GM12874 (cell line): ENCODE results near the gene OR13J1.

Experiments
- TF ChIP-seq, protein P1 (sequence below): IDR thresholded peaks from 2 replicates; pipeline ENCODE4 v1.5.1; 2011; ENCODE audit warnings: low read depth, mild to moderate bottlenecking, control low read depth, low read length, moderate library complexity; ENCODE audit not compliant: insufficient read depth

The OR13J1 gene

DNA sequence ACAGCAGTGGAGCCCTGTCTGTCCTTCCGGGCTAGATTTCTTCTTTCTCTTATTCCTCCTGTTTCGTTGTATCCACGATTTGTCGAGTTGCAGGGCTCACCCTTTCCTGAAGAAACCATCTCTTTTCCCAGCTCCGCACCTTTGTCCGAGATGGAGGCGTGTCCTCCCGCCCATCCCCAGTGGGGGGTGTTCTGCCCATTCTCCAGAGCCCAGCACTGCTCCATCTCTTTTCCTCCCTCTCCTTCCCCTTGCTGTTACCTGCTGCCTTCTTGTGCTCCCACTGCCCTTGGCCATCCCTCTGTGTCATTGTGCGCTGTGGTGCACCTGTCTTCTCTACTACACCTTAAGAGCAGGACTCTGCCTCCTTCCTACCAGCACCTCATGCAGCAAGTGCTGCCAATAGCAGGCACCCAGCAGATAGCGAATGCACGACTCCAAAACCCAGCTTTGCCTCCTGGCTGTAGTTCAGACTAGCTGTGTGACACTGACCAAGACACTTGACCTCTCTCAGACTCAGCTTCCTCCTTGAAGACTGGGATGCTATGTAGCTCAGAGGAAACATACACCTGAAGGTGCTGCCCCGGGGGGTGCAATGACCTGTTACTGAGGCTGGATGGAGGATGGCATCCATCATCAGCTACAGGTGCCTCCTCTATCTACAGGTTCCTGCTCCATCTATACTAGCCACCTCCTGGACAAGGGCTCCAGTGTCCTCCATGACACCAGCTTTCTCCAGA, 8.9 kb downstream of the OR13J1 start:
- TF ChIP-seq, protein P1, sequence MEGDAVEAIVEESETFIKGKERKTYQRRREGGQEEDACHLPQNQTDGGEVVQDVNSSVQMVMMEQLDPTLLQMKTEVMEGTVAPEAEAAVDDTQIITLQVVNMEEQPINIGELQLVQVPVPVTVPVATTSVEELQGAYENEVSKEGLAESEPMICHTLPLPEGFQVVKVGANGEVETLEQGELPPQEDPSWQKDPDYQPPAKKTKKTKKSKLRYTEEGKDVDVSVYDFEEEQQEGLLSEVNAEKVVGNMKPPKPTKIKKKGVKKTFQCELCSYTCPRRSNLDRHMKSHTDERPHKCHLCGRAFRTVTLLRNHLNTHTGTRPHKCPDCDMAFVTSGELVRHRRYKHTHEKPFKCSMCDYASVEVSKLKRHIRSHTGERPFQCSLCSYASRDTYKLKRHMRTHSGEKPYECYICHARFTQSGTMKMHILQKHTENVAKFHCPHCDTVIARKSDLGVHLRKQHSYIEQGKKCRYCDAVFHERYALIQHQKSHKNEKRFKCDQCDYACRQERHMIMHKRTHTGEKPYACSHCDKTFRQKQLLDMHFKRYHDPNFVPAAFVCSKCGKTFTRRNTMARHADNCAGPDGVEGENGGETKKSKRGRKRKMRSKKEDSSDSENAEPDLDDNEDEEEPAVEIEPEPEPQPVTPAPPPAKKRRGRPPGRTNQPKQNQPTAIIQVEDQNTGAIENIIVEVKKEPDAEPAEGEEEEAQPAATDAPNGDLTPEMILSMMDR = no peak

DNA sequence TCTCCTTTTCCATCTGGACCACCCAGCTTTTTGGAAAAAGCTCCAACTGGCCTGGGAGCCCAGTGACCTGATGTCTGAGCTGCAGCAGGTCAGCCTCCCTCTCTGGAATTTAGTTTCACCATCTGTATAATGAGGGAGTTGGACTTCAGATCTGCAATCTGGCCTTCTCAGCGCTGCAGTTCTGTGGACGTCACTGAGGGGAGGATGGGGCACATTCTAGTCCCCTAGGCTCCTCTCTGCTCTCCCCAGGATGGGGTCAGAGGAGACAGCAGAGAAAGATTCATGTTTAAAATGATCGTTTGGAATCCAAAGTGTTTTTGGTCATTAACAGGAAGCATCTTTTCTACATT, 10.2 kb downstream of the OR13J1 start:
- TF ChIP-seq, protein P1 = no peak

DNA sequence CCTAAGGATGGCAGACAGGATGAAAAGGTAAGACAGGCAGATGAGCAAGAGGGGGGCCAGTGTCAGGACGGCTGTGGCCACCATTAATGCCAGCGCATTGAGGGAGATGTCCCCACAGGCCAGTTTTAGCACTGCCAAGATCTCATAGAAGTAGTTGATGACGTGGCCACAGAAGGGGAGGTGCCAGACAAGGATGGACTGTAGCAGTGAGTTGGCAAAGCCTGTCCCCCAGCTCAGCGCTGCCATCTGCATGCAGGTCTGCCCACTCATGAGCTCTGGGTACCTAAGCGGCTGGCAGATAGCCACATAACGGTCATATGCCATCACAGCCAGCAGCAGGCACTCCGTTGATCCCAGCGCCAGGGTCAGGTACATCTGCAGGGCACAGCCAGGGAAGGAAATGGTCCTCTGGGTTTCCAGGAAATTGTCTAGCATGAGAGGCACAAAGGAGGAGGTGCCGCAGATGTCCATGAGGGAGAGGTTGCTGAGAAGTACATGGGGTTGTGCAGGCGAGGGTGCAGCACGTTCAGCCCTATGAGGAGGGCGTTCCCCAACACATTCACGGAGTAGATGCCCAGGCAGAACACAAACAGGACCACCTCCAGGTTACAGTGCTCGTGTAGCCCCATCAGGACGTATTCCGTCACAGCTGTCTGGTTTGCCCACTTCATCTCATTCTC, 10.8 kb downstream of the OR13J1 start:
- TF ChIP-seq, protein P1 = no peak

DNA sequence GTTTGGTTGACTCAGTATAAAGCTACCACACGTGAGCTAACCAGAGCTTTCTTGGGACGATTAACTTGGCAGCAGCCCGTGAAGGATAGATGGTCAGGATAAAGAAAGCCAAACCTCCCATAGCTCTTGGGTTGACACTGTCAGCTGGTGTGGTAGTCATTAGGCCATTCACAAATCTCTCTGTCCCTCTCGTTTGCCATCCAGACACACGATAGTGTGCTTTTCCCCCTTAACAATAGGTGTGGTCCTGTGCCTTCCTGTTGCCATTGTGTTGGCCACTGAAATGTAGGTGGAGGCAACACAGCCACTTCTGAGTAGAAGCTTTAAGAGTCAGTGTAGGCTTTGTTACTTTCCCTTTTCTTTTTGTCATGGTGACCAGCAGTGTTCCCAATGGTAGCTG, 11.7 kb downstream of the OR13J1 start:
- TF ChIP-seq, protein P1 = no peak

DNA sequence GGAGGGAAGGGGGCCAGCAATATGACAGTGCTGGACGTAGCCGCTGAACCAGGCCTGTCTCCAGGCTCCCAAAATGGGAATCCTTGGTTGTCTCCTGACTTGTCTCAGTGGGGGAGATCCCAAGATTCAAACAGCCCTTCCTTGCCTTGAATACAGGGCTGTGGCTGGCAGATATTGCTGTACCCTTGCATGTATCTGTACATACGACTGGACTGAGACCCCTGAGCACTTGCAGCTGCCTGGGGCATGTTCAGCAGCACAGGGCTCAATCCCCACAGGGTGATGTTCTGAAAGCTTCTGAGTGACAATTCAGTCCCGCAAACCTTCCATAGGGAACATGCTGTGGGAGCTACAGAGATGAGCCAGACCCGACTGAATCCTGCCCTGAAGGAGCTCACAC, 13.3 kb downstream of the OR13J1 start:
- TF ChIP-seq, protein P1 = no peak

DNA sequence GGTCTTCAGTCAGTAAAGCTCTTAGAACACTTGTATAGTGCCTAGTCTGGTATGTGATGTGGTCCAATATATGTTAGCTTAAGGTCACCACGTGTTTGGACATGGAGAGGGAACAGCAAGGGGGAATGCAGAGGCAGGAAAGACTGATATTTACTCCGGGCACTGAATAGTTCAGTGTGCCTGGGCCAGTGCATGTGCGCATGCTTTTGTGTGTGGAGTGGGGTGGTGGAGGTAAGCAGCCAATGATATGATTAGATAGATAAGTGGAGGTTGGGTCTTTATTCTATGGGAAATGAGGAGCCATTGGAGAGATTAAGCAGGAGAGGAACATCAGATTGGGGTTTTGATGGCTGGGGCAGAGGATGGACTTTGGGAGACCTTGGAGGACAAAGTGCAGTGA, 14.0 kb downstream of the OR13J1 start:
- TF ChIP-seq, protein P1 = no peak

DNA sequence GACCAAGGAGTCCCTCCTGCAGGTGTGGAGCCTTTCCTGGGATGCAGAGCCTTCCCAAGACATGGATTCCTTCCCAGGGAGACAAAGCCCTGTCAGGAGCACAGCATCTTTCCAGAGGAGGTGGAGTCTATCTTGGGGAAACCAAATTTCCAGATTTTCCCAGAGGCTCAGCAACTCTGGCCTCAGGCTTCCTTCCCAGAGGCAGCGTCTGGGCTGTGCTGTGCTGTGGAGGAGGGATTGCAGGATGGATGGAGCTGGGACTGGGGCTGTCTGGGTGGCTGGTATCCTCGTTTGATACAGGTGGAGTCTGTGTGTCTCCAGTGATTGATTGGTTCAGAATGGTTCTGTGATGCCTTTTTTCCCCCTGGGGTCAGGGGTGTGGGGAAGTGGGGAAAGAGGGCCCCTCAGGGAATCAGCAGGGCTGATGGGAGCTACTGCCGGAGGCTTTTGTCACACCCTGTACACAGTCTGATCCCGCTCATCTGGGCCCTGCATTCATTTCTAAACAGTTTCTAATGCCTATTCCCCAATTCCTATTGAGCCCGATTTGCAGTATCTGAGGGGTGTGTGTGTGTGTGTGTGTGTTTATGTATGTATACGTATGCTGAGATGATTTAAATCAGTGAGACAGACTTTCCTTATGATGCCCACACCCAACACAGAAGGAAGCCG, 16.0 kb downstream of the OR13J1 start:
- TF ChIP-seq, protein P1 = no peak
